ELF-1 (cell line): ENCODE results near the gene HYAL2.
A peak's percentile ranks its signal among the peaks of the same experiment; 100 is the strongest.
"Not testable (repeated sequence)": the region's sequence is repeated elsewhere in the genome, so short reads cannot be mapped to it uniquely, and the experiment has no call there.

Source experiments
- DNase-seq: peaks from one replicate; pipeline ENCODE4 v3.0.0-alpha.2; 2016; ENCODE audit warnings: low read depth, low spot score

Gene HYAL2

GRCh38 chr3:50312041-50312440, 10.5 kb downstream of the HYAL2 start:
- not testable (repeated sequence) for DNase-seq

GRCh38 chr3:50304601-50305000, 17.9 kb downstream of the HYAL2 start:
- DNase-seq, result no peak

GRCh38 chr3:50303013-50303815, 19.3 kb downstream of the HYAL2 start, which contains the start of gene HYAL1:
Gene HYAL1, minus strand, starts transcription at chr3:50303574. Its CDS starts 618 bp downstream, at chr3:50302956.
- peak; percentile 86 for DNase-seq

- DNase-seq, result no peak
Measured at GRCh38 chr3:50302095-50303012, 20.2 kb downstream of the HYAL2 start.

GRCh38 chr3:50300681-50301254, 21.8 kb downstream of the HYAL2 start:
- no peak for DNase-seq

- DNase-seq, result no peak
Measured at GRCh38 chr3:50299929-50300680, 22.4 kb downstream of the HYAL2 start.

GRCh38 chr3:50299638-50299928, 23.0 kb downstream of the HYAL2 start:
- no peak for DNase-seq

- peak; percentile 99 for DNase-seq
Measured at GRCh38 chr3:50298836-50299637, 23.5 kb downstream of the HYAL2 start, which contains the start of the genes HYAL3 and NAA80. Gene HYAL3, minus strand, starts transcription at chr3:50299405. Its CDS starts 3,803 bp downstream, at chr3:50295602. Gene NAA80, minus strand, starts transcription at chr3:50299405. Its CDS starts 1,942 bp downstream, at chr3:50297463.

GRCh38 chr3:50297896-50298725, 24.4 kb downstream of the HYAL2 start:
- no peak for DNase-seq

- DNase-seq, result no peak
Measured at GRCh38 chr3:50297384-50297775, 25.2 kb downstream of the HYAL2 start.

GRCh38 chr3:50296721-50297383, 25.7 kb downstream of the HYAL2 start:
- DNase-seq, result no peak

GRCh38 chr3:50295553-50296431, 26.8 kb downstream of the HYAL2 start:
- DNase-seq, result no peak

GRCh38 chr3:50294492-50295403, 27.8 kb downstream of the HYAL2 start:
- no peak for DNase-seq

GRCh38 chr3:50294089-50294488, 28.5 kb downstream of the HYAL2 start:
- DNase-seq, result no peak

GRCh38 chr3:50293079-50293801, 29.3 kb downstream of the HYAL2 start:
- no peak for DNase-seq
